Heart left ventricle (tissue), 16 donors: Measurements from ENCODE around the gene LOXHD1. TPM values are rescaled to one million over a fixed set of nuclear protein-coding genes. Genes with fewer than 3 reads are reported as not detected.

Source experiments
- ATAC-seq, 4 donors: fragments of 200-7000 bp; cut with Tn5 transposase; one replicate each; pipeline ENCODE4 v1.9.1; 2020 to 2022; ENCODE audit warnings: moderate library complexity in 4 of 4, mild to moderate bottlenecking in 3 of 4, moderate number of reproducible peaks in 1 of 4
- DNase-seq, 5 donors: peaks; one replicate each; pipeline ENCODE4 v3.0.0-alpha.2; 2020
- H3K27ac ChIP-seq, 12 donors: fragments of 200-600 bp; sonication (generic) in 4 of 12; one replicate each; pipeline versions ENCODE4 v1.5.0 to v1.8.0; 2016 to 2022; ENCODE audit warnings: mild to moderate bottlenecking in 2 of 12
- H3K27me3 ChIP-seq, 9 donors: fragments of 200-600 bp; sonication (generic) in 2 of 9; one replicate each; pipeline versions ENCODE4 v1.5.1 to v1.8.0; 2016 to 2022; ENCODE audit warnings: mild to moderate bottlenecking in 3 of 9
- H3K36me3 ChIP-seq, 9 donors: fragments of 200-600 bp; sonication (generic) in 2 of 9; one replicate each; pipeline versions ENCODE4 v1.5.0 to v1.8.0; 2018 to 2022; ENCODE audit warnings: mild to moderate bottlenecking in 2 of 9
- H3K4me1 ChIP-seq, 12 donors: fragments of 200-600 bp; sonication (generic) in 4 of 12; one replicate each; pipeline versions ENCODE4 v1.5.0 to v1.8.0; 2016 to 2022; ENCODE audit warnings: mild to moderate bottlenecking in 3 of 12
- H3K4me3 ChIP-seq, 12 donors: fragments of 200-600 bp; sonication (generic) in 4 of 12; one replicate each; pipeline versions ENCODE4 v1.5.0 to v1.8.0; 2017 to 2022; ENCODE audit warnings: mild to moderate bottlenecking in 9 of 12, moderate library complexity in 4 of 12
- H3K9me3 ChIP-seq, 12 donors: fragments of 200-600 bp; sonication (generic) in 4 of 12; one replicate each; pipeline versions ENCODE4 v1.5.0 to v1.8.0; 2016 to 2022; ENCODE audit warnings: mild to moderate bottlenecking in 1 of 12
- POLR2A ChIP-seq, 2 donors: fragments of 450-650 bp; IDR thresholded peaks; one replicate each; pipeline ENCODE4 v1.6.1; 2017; ENCODE audit warnings: antibody characterized with exemption in 2 of 2, mild to moderate bottlenecking in 2 of 2, moderate library complexity in 2 of 2
- WGBS, 4 donors: extraction: QIAGEN DNeasy Blood & Tissue Kit in 2 of 4; methylation state at CpG; one replicate each; pipeline versions ENCODE4 v1.1.5 to v1.1.7; 2013 to 2018; 5-methylcytosine and 5-hydroxymethylcytosine counted together
- intact Hi-C, 10 donors: fragments of 100-400 bp; cut with DNase I; formaldehyde crosslinking; loops; one replicate each; pipeline versions ENCODE4 v1.11.1 to v1.14.2; 2022
- polyA plus RNA-seq, 2 donors: library from polyadenylated mRNA; stranded (reverse); fragments of 200-250 nt; gene quantifications; one replicate each; pipeline ENCODE4 v1.2.3, GENCODE V29; 2013
- total RNA-seq, 9 donors: library from RNA; depleted of rRNA in 2 of 9; stranded (reverse); fragments of >200 nt in 2 of 9; fragmentation: NEBNext Ultra II Directional in 3 of 9; extraction: Animal tissue kit (Norgen Biotek cat#: 25700) in 3 of 9; gene quantifications; one replicate each; pipeline versions ENCODE4 v1.1.0 to v1.2.4, GENCODE V29; 2016 to 2023
- TF ChIP-seq, protein P1 (sequence below), 12 donors: fragments of 200-600 bp; sonication (generic) in 4 of 12; IDR thresholded peaks; one replicate each; pipeline versions ENCODE4 v1.5.0 to v1.8.0; 2018 to 2022; ENCODE audit warnings: antibody characterized with exemption in 12 of 12, mild to moderate bottlenecking in 5 of 12
- donor health status: ischemic (EF 13 %, LVEDD 7.1; RV severe dilation, severe dysfunction).
- donor health status: healthy with polysubstance abuse.
- donor health status: DM: no; HTN: yes; CAD: no.
- donor health status: DM: no; HTN: no; CAD: no.
- donor health status: ischemic (EF 25% LVEDD 6.9; RV normal size, moderate dysfunction).
- donor health status: ischemic (EF 25% LVEDD 5.7; RV mildly dilated, moderate dysfunction).
- donor health status: healthy.
- donor health status: DM: yes; HTN: yes; CAD: no.
- donor health status: ischemic (EF 35%, LVEDD 5.7; RV mildly dilated, moderate dysfunction).
- donor health status: nonischemic (EF 11% LVEDD 7.7; RV severe dilation, severe dysfunction).
- donor health status: DM: yes; HTN: yes; CAD: no.
- donor health status: PGD.
- donor health status: ischemic (EF 29% LVEDD 5.4; RV normal size, mild dysfunction).
- donor health status: nonischemic (EF 23%, LVEDD 6.1; RV moderate dilation, normal function).

LOXHD1 gene
- total and polyA plus RNA-seq, 11 donors, result 0.19 to 1.9 (median 0.54) TPM

DNA sequence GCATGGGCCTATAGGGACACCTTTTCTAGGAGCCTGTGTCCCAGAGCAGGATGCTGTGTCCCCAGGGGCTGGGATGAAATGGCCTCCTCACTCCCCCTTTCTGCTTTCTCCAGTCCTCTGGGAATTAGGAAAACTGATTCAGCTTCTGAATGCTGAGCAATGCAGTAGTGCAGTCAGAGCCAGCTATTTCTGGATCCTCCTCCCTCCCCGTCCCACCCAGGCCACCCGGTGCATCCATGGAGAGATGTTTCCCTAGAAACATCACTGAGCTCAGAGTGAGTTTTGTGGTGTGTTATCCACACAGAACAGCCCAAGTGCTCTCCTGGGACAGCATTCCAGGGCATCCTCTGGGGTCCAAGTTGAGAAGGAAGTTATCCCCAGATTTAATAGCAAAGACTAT, 125.5 kb downstream of the LOXHD1 start:
- no peak for TF ChIP-seq POLR2A (IDR thresholded peaks at IDR 0.05)
- TF ChIP-seq, protein P1, sequence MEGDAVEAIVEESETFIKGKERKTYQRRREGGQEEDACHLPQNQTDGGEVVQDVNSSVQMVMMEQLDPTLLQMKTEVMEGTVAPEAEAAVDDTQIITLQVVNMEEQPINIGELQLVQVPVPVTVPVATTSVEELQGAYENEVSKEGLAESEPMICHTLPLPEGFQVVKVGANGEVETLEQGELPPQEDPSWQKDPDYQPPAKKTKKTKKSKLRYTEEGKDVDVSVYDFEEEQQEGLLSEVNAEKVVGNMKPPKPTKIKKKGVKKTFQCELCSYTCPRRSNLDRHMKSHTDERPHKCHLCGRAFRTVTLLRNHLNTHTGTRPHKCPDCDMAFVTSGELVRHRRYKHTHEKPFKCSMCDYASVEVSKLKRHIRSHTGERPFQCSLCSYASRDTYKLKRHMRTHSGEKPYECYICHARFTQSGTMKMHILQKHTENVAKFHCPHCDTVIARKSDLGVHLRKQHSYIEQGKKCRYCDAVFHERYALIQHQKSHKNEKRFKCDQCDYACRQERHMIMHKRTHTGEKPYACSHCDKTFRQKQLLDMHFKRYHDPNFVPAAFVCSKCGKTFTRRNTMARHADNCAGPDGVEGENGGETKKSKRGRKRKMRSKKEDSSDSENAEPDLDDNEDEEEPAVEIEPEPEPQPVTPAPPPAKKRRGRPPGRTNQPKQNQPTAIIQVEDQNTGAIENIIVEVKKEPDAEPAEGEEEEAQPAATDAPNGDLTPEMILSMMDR (IDR thresholded peaks at IDR 0.05), result no peak
- H3K4me1 ChIP-seq, result peaks cover 0 to 7% (median 0%) of the 10 kb centered on the region in 12 donors
- no peaks in the 10 kb centered on the region for H3K9me3 ChIP-seq
- H3K4me3 ChIP-seq, result no peak overlapping the region
- H3K27ac ChIP-seq, result no peak overlapping the region
- DNase-seq (no peak), ATAC-seq (peak in 1 of 4 donors; percentile 20)
- WGBS, 4 donors, result 53 to 70% (median 63%) methylated on average over 2 of the region's 2 CpGs
- no peaks in the 10 kb centered on the region for H3K36me3 ChIP-seq
- intact Hi-C loops, result no loop called here
- no peaks in the 10 kb centered on the region for H3K27me3 ChIP-seq

DNA sequence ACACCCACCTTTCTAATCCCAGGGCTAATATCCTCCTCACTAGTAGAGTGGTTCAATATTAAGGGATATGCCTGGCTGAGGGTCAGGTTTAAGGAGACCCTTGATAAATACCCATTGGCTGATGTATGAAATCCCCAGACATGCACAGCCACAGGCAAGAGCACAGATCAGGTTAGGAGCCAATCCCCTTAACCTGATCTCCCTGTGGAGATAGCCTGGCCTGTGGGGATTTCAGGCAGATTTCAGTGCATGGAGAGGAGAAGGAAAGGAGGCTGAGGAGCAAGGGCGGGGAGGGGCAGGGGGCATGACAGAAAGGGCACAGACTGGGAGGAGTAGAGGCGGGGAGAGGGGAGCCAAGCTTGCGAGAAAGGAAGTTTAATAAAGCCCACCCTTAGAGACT, 129.0 kb downstream of the LOXHD1 start:
- WGBS, 4 donors, result 87 to 93% (median 89%) methylated on average over 3 of the region's 3 CpGs
- TF ChIP-seq, protein P1 (IDR thresholded peaks at IDR 0.05), result no peak
- H3K4me1 ChIP-seq, result peaks cover 0 to 7% (median 0%) of the 10 kb centered on the region in 12 donors
- intact Hi-C loops, result no loop called here
- DNase-seq (no peak), ATAC-seq (no peak)
- H3K36me3 ChIP-seq, result no peaks in the 10 kb centered on the region
- no peaks in the 10 kb centered on the region for H3K9me3 ChIP-seq
- H3K4me3 ChIP-seq, result no peak overlapping the region
- no peaks in the 10 kb centered on the region for H3K27me3 ChIP-seq
- H3K27ac ChIP-seq, result no peak overlapping the region

DNA sequence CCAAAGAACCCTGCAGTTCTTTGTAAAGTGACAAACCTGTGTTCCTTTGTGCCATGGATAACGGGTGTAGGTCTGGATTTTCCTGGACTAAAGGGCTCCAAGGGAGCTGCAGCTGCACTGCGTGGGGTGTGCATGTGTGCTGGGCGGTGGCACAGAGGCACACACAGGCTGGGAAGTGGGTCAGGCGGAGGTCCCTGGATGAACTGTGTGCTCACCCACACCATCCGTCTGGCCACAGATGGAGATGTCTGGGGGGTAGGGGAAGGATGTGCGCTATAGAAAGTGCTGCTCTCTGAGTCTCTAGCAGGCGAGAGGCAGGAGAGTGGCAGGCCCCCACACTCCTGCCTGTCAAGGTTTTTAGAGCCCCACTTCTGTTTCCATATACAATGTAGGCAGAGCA, 137.2 kb downstream of the LOXHD1 start:
- intact Hi-C loops, result loop anchor here in 8 of 10 donors (2.0 to 10.0 kb wide), 7 partner anchors 58 to 355 kb away; a partner anchor contains a TSS
- Histone ChIP-seq H3K4me3 (no peak overlapping the region), H3K36me3 (no peaks in the 10 kb centered on the region), H3K27me3 (no peaks in the 10 kb centered on the region), H3K9me3 (no peaks in the 10 kb centered on the region), H3K27ac (no peak overlapping the region), H3K4me1 (no peaks in the 10 kb centered on the region)
- no peak for DNase-seq
- no peak for ATAC-seq
- WGBS, 4 donors, result 88 to 92% (median 89%) methylated on average over 7 of the region's 7 CpGs
- TF ChIP-seq, protein P1 (IDR thresholded peaks at IDR 0.05), result no peak
- TF ChIP-seq POLR2A (IDR thresholded peaks at IDR 0.05), result no peak

DNA sequence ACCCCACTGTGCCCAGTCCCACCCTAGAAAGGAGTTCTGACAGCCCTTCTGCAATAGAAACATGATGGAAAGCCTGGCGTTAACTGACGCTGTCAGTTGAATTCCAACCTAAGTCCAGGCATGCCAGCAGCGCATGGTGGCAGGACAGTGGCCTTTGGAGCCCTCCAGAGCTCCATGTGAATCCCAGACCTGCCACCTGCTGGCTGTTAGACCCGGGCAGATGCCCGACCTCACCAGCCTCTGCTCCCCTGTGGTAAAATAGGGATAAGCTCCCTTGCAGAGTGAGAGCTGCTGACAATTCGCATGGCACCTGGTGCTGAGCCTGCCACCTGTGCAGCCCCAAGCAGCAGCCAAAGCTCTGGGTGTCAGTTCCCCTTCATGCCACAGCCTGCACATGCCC, 138.6 kb downstream of the LOXHD1 start:
- Histone ChIP-seq H3K9me3 (peaks cover 0 to 4% (median 0%) of the 10 kb centered on the region in 12 donors), H3K4me3 (no peak overlapping the region), H3K27ac (no peak overlapping the region), H3K27me3 (no peaks in the 10 kb centered on the region), H3K4me1 (no peaks in the 10 kb centered on the region), H3K36me3 (no peaks in the 10 kb centered on the region)
- WGBS, 4 donors, result 39 to 45% (median 39%) methylated on average over 4 to 6 of the region's 6 CpGs
- intact Hi-C loops, result loop anchor here in 9 of 10 donors (1.0 to 10.0 kb wide), 8 partner anchors 56 to 354 kb away; a partner anchor contains a TSS
- TF ChIP-seq POLR2A (IDR thresholded peaks at IDR 0.05), result no peak
- TF ChIP-seq, protein P1 (IDR thresholded peaks at IDR 0.05), result peak in 11 of 12 donors; percentile 31 to 61 (median 49)
- ATAC-seq (peak; percentile 84 to 97 (median 94)), DNase-seq (peak in 4 of 5 donors; percentile 23 to 68 (median 52))
